OCI-LY7 (cell line): ENCODE results near the gene KCNG3.

Source experiments
- EZH2phosphoT487 ChIP-seq: fragments of 200-600 bp; sonication (generic); IDR thresholded peaks from 2 replicates; pipeline ENCODE4 v1.6.1; 2018; ENCODE audit warnings: low read depth, borderline replicate concordance, mild to moderate bottlenecking, mixed run types, antibody characterized with exemption, low read length, moderate library complexity, mixed read lengths
- TF ChIP-seq, protein P1 (sequence below): fragments of 200-600 bp; sonication (generic); conservative IDR thresholded peaks from 2 replicates; pipeline ENCODE4 v1.5.1; 2014; ENCODE audit warnings: mild to moderate bottlenecking, antibody characterized with exemption, low read length, moderate library complexity, mixed read lengths

DNA sequence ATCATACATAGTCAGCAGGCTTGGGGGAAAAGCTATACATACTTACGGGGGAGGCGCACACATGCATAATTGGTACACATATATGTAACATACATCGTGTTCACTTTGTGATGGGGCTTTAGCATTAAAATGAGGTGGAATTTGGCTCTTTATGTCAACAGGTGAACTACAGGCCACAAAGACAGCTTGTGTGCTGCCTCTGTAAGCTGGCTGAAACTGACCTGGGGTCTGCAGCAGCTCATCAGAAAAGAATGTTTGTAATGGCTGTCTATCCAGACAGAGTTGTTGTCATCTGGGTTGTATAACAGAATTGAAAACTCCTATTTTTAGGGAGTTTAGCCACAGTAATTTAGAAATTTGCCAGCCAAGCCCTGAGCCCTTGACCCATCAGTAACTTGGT lies 4.7 kb upstream of the KCNG3 start:
- TF ChIP-seq, protein P1, sequence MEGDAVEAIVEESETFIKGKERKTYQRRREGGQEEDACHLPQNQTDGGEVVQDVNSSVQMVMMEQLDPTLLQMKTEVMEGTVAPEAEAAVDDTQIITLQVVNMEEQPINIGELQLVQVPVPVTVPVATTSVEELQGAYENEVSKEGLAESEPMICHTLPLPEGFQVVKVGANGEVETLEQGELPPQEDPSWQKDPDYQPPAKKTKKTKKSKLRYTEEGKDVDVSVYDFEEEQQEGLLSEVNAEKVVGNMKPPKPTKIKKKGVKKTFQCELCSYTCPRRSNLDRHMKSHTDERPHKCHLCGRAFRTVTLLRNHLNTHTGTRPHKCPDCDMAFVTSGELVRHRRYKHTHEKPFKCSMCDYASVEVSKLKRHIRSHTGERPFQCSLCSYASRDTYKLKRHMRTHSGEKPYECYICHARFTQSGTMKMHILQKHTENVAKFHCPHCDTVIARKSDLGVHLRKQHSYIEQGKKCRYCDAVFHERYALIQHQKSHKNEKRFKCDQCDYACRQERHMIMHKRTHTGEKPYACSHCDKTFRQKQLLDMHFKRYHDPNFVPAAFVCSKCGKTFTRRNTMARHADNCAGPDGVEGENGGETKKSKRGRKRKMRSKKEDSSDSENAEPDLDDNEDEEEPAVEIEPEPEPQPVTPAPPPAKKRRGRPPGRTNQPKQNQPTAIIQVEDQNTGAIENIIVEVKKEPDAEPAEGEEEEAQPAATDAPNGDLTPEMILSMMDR = no peak
- no peak for TF ChIP-seq EZH2phosphoT487
